ENCODE results near the gene MTFR2.

DNA sequence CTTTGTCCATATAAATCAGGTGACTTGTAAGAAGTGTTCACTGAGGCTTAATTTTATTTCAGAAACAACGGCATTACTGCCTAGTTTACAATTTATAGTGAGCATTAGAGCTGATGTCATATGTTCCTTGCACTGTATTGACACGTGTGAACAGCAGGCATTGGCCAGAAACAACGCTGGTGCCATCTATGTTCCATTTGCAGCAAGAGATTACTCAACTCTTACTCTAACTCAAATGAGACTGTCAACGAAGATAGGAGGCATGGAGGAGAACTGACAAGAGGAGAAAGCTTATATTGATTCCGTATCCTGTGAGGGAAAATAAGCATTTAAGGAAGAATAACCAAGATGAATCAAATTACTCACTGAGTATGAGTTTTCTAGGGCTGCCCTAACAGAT is 48.4 kb downstream of the MTFR2 start:
- TF ChIP-seq POLR2A (IDR thresholded peaks at IDR 0.05; ENCODE audit: low read depth) (no peak), POLR2AphosphoS5 (IDR thresholded peaks at IDR 0.05) (no peak), EP300 (IDR thresholded peaks at IDR 0.05) (no peak)
- TF ChIP-seq, protein P1, sequence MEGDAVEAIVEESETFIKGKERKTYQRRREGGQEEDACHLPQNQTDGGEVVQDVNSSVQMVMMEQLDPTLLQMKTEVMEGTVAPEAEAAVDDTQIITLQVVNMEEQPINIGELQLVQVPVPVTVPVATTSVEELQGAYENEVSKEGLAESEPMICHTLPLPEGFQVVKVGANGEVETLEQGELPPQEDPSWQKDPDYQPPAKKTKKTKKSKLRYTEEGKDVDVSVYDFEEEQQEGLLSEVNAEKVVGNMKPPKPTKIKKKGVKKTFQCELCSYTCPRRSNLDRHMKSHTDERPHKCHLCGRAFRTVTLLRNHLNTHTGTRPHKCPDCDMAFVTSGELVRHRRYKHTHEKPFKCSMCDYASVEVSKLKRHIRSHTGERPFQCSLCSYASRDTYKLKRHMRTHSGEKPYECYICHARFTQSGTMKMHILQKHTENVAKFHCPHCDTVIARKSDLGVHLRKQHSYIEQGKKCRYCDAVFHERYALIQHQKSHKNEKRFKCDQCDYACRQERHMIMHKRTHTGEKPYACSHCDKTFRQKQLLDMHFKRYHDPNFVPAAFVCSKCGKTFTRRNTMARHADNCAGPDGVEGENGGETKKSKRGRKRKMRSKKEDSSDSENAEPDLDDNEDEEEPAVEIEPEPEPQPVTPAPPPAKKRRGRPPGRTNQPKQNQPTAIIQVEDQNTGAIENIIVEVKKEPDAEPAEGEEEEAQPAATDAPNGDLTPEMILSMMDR (IDR thresholded peaks at IDR 0.05), result no peak

Measured in esophagus muscularis mucosa (tissue), 4 donors.